Activated gamma-delta T cell treated with anti-CD3 and anti-CD28 coated beads, Interleukin-2, amount 50 U/mL, for 16 hours (primary cell): ENCODE results near the gene CCN6.
A peak's percentile ranks its signal among the peaks of the same experiment; 100 is the strongest.
"Not testable (repeated sequence)": the region's sequence is repeated elsewhere in the genome, so short reads cannot be mapped to it uniquely, and the experiment has no call there.

ENCODE experiments used
- DNase-seq: peaks from one replicate; pipeline ENCODE4 v3.0.0-alpha.2; 2020; ENCODE audit warnings: low read depth

CCN6 gene

DNA sequence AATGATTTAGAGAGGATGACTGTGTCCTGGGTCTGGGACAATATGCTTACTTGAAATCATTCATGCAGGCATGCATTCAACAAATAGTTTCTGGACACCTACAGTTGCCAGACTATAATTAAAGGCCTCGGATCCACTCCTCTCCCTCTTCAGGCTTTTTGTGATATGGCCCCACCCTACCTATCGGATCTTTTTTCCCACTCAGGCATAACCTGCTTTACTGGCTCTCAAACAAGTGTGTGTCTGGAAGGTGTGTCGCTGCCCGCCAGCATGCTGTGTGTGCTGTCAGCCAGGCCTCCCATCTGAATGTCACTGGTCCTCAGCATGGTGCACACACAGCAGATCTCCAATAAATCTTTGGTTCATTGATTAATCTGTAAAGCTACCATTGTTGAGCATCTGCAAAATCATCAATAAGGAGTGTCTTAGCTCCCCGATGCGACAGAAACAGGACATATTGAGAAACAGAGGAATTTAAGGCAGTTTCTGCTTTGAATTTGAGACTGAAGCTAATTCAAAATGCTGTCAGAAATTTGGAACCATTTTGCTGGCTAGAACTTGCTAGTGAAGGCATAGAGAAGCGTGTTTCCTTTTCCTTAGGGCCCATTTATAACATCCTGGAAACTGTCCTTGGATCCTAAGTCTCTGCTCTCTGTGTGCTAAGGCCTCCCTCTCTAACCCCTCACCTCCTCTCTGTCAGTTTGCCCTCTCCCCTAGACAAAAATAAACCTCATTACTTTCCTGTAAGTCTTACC, 23.5 kb upstream of the CCN6 start:
- DNase-seq, result no peak

DNA sequence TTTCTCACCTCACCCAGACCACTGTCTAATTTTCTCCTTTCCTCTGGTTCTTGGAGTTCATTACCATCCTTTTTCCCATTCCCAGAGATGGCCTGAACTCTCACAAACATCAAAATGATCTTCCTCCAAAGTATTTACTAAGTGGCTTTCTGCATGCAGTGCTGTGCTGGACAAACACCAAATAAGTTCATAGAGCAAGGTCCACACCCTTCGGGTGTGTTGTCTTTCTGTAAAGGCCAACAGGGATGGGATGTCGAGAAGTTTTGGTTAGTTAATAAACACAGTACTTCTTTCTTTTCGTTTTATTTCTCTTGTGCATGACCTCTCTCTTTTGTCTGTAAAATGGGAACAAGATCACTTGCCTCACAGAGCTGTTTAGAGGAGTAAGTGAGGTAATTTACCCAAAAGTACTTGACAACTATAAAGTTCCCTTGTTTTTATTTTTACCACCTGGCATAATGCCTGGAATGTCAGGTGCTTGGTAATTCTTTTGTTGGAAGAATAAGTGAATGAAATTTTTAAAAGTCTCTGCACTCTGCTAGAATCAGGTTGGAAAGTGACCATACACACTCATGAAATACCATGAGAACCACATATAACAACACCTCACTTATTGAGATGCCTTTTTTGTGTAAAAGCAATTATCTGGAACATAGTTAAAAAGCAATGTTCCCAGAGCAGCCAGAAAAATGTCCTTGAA, 22.8 kb upstream of the CCN6 start:
- no peak for DNase-seq

DNA sequence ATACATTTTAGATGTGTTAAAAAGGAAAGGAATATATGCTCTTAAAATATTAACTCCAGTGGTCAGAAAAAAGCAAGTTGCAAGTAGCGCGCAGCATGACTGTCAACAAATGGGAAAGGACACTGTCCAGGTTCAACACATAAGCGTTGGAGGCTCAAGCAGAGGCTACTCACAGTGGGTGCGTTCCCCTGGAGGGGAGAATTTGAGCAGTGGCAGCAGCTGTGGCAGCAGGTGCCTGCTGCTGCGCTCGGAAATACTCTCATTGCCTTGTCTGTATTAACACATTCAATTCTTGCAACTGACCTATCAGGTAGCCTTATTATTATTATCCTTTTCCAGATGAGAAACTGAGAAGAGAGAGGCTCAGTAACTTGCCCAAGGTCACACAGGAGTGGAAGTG, 21.9 kb upstream of the CCN6 start:
- no peak for DNase-seq

DNA sequence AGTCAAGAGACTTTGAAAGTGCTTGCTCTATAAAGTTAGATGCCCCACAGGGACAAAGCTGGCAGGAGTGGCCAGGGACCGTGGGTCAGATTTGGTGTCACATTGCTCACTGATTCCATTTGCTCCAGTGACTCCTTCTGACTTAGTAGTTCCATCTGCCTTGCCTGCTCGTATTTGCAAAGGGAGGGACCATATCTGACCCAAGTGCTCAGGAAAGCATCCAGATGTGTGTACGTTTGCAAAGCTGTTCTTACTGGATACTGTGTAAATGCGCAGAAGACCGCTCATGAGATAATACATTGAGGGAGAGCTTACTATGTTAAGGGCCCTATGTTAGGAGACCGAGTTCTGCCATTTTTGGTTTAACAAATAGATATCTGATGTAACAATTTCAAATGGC, 21.2 kb upstream of the CCN6 start:
- no peak for DNase-seq

DNA sequence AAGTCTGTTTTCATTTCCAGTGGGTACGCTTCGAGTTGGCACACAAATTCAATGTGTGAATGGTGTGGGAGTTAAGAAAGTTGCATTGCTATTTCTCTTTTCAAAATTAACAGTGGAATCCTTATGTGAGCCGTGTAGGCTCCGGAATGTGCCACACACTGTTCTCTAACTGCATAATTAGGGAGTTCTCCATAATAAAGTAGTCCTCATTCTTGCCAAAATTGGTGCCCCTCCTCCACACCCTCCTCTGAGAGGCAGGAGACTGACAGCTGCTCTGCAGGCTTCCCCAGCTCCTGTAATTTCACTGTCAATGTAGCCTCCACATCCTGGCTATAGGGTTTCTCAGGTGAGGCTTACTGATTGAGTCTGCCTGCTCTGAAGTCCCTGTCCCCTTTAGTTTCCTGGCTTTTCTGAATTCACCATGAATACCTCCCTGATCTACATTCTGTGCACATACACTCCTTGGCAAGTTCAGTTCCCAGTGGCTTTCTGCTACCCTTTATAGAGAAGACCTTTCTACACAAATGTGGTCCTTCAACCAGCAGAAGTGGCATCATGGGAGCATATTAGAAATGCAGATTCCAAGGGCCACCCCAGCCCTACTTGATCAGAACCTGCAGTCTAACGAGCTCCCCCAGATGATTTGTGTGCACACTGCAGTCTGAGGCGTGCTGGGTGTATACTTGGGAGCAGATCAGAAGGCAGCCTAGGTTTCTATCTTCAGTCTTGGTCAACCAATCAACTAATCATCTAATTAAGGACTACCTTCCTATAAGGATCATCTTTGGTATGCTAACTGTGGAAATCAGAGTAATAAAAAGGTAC, 19.9 kb upstream of the CCN6 start:
- no peak for DNase-seq

DNA sequence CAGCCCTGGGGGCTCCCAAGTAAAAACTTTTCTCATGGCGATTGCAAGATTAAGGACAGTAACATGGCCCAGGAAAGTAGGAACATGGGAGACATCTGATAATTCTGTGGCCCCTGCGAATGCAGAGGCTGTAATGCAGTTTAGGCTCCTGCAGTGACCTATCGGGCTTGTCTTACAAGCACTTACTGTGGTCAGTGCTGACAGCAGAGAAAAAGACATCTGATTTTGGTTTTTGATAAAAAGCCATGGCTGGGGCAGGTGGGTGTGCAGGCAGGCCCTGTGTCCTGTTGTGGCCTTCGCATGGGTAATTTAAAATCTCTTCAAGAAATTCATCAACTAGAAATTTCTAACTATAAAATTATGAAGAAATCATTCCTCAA, 19.3 kb upstream of the CCN6 start:
- DNase-seq, result no peak

DNA sequence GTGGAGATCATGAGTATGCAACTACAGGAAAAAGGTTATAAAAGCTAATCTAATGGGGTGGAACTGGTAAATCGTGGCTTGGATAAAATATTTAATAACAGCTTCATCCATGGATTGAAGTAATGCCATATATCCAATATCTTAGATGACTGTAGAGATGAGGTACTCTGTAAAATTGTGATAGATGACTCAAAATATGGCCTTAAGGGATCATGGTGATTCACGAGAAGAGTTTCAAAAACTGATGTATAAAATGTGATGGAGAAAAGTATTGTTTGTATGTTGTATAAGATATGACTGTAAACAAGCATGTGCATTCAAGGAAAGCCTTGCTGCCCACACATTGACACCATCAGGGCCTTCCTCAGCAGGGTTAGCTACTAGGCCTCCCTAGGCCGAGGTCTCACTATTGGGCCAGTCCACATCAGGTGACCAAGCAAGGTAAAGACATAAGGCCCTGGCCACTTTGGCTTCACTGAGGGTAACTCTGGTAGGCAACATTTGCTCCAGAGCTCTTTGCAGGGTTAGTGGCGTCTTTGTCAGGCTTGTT, 17.7 kb upstream of the CCN6 start:
- no peak for DNase-seq

DNA sequence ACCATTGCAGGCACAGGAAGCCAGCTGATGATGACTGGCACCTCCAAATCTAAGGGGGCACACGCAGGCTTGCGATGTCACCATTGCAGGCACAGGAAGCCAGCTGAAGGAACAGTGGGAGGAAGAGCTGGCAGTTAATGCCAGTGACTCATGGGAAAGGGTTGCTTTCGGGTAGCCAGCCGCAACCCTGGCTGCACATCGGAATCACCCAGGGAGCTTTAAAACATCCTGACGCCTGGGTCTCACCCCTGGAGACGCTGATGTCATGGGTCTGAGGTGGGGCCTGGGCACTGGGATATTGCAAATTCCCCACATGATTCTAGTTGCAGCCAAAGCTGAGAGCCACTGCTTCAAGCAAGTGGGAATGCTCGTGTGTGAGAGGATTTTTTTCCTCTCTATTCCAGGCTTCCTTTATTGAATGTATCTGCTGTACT, 16.1 kb upstream of the CCN6 start:
- DNase-seq, result no peak

DNA sequence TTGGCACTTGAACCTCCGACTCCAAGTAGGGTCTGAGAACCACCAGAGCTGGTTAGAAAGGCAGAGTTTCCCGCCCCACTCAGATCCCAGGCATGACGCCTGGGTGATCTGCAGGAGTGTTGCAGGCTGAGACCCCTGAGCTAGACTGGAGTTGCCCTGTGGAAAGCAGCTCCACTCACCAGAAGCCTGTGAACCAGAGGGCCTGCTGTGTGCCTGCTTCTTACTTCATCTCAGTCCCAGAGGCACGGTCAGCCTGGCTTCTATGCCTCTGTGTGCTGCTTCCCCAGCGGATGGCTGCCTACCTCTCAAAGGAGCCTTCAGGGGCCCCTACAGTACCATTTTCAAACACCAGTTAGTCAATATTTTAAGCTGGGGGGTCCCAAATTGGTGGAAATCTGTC, 15.6 kb upstream of the CCN6 start:
- DNase-seq, result no peak

DNA sequence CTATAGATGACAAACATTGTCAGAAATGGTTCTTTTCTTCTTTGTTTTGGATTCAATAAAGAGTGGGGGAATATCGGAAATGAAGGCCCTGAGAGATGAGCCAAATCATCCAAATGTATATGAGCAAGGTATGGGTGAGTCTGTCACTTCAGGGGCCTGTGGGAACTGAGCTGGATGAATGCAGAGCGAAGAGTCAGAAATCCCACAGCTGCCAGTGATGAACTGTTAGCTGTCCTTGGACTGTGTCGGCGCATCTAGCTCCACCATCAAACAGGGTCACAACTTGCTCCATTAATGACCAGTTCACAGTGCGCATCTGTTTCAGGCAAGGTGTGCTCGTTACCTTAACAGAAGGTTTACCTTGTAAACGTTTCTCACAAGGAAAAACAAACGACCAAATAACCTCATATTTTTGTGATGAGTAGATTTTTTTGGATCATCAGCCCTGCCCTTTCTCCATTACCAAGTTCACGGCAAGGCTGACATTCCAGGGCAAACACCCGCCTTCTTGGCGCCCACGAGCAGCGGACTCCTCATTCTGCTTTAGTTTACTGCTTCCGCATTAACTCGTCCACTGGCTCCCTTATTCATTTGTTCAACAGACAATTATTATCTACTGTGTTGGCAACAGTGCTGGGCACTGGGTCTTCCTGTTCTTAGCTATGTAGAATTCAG, 15.0 kb upstream of the CCN6 start:
- DNase-seq, result no peak

DNA sequence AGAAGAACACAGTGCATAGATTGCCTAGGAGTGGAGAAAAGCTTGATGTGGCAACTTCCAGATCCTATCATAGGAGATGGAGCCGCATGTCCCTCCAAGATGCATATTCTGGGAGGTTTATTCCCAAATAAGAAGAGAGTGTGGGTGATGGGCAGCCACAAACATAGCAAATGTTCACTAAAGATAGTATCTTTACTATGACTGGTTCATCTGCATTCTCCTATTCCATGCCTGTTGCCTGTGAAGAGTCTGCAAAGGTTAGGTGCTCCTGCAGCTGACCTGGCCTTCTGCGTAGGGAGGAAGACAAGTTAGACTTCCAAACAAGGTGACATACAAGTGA, 14.5 kb upstream of the CCN6 start:
- no peak for DNase-seq

DNA sequence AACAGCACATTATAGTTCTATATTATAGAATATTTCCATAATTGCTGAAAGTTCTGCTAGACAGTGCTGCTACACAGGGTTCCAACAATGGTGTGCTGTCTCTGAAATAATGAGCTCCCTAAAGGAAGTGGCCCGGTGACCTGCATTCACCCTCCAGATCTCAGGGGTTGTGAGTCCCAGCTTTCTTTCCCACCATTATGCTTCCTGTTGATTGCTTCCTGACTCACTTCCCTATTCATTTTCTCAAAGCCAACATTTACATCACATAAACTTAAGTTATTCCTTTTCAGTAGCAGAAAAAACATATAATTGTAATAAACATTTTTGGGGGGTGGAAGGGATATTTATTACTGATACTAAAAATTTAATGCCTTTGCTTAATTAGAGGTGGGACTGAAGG, 12.9 kb upstream of the CCN6 start:
- no peak for DNase-seq

DNA sequence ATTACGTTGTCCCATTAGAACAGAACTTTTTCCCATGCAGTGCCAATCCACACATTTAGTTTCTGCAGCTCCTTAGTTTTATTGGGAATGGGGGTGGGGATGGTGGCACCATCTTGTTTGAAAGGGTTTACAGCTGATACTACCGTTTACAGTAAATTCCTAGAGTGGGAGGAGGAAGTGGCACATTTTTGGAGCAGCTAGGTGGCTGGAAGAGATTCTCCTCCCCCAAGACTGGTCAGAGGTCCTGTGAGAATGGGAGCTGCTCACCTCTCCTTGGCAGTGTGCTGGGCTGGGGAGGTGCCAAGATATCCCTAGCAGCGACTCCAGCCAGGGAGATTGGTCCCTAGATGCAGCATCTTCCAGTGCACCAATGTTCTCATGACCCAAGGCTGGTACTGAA, 12.4 kb upstream of the CCN6 start:
- no peak for DNase-seq

DNA sequence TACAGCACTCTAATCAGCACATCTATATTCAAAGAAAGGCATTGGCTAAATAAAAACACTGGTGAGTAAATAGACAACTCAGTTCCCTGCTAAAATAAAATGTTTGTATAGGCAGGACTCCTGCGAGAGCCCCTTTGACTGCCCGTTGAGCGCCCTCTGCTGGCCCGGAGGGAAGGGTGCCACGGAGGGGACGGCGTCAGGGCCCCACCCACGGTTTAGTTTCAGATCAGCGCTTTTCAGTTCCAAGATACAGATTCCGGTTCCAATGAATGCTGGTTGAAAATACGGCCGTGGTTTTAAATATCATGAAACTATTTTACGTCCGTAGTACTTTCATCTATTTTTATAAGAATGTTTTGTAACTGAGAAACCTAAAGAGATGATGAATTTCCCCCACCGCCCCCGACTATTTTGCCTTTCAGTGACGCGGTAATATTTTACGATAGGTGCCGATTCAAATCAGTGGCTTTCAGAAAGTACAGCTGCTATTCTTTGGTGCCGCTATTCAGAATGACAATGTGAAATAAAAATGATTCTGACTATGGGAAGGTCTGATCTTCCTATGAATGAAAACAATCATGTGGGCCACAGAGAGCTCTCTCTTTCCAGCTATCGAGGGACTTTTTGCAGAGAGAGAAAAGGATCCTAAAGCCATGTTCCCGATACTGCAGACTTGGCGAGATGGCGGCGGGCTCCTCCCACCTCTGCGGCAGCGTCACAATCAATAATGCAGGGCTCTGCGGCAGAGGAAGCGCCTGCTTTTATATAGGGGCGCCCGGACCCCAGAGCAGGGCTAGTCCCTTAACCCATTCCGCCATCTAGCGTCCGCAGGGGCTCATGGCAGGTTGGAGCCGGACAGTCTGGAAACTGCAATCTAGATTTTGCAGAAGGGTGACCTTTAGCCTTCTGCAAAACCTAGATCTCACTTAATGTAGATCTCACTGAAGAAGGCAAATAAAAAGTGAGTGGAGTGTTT, 10.6 kb upstream of the CCN6 start:
- peak; percentile 85 for DNase-seq

DNA sequence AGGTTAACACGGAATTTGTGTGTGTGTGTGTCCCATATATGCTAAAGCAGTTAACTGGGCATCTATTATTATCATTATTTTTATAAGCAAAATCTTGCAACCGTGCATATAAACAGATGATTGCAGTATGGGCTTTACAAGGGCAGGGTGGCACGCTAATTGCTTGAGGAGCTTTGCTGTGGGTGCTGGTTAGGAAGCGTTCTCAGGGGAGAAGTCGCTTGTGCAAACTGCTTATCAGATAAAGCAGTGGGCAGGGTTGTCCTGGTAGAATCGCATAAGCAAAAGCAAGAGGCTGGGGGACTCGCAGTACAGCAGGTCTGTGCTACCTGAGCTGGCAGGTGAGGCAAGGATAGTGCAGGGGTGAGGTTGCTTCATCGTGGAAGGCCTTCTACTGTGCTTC, 9.7 kb upstream of the CCN6 start:
- DNase-seq, result no peak

DNA sequence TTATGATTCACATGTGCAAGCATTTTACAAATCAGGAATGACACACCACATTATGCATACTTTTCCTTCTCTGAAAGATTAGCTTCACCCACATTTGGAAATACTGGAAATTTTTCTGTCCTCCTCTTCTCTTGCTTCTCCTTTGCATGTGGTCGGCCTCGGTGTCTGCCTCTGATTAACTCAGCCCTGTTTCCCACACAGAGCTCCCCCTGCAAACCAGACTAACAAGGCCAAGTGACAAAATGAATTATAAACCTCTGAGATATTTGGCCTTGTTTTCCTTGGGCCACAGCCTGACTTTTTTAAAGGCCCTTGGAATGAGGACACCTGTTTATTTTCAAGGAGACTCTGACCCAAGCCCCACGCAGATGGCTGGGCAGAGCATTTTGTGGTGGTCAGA, 9.0 kb upstream of the CCN6 start:
- no peak for DNase-seq

DNA sequence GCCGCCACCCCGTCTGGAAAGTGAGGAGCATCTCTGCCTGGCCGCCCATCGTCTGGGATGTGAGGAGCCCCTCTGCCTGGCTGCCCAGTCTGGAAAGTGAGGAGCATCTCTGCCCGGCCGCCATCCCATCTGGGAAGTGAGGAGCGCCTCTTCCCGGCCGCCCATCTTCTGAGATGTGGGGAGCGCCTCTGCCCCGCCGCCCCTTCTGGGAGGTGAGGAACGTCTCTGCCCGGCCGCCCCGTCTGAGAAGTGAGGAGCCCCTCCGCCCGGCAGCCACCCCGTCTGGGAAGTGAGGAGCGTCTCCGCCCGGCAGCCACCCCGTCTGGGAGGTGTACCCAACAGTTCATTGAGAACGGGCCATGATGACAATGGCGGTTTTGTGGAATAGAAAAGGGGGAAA, 6.4 kb upstream of the CCN6 start:
- DNase-seq, result not testable (repeated sequence)

DNA sequence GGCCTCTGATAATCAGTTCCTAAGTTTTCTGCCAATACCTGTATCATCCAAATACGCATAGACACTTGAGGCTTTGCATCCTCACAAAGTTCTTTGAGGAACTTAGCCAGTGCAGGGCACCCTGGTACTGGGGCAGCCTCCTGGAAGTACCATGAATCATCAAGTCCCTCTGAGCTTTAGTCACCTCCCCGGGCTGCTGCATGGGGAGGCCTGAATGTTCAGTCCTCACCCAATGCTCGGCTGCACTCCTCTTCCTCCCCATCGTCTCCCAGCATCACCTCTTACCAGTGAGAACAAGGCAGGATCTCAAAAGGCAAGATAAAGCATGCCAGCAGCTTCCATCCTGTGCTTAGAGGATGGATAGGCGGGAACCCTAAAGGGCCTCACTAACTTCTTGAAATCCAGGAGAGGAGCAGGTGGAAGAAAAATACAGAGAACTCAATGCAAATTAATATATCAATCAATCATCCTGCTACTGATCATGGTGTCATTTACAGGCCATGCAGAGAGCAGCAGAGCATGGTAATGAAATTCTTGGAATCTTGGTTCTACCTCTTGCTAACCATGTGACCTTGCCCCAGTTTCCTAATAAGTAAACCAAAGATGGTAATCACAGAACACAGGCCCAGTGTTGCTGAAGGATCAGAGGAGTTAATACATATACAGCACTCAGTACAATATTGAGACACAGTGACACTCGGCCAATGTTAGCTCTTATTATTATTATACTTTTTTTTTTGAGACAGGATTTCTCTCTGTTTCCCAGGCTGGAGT, 4.7 kb upstream of the CCN6 start:
- no peak for DNase-seq

DNA sequence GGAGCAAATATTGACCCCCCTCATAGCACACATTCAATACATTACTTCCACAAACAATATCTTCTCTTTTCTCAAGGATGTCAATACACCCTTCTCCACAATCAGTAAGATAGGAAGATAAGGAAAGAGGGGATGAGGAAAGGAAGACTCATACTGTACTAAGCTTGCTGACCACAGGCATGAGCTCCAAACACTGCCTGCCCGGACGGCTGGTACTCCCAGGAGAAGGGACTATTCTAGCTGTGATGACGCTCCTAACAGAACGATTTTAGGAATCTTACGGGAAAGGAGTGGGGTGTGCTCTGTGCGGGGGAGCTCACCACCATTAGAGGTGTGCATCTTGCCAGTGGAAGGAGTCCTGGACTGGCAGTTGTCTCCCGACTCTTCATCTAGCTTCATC, 3.9 kb upstream of the CCN6 start:
- DNase-seq, result no peak

DNA sequence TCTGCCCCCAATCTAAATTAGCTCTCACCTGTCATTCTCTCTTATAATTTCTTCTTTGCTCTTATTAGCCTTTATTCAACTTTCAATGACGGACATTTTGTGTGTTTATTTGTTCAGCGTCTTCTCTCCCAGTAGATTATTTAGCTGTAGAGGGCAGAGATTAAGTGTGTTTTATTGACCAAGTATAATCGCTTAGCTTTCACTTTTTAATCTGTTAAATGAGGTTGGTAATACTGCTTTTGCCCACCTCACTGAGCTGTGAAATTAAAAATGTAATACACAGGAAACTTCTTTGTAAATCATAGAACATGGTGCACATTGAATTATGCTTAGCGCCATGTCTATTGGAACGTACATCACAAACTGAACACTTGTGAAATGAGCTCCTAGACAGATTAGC, 3.5 kb upstream of the CCN6 start:
- DNase-seq, result no peak
